H9 (cell line): ENCODE results near the gene C17orf114.

Experiments
- DNase-seq: peaks from one replicate; pipeline ENCODE4 v3.0.0-alpha.2; 2017
- H2AFZ ChIP-seq: one replicate; pipeline ENCODE4 v1.6.1; 2013; ENCODE audit warnings: mild to moderate bottlenecking, low read length, control low read depth, moderate library complexity
- H2AK5ac ChIP-seq: 2 replicates; pipeline ENCODE4 v1.6.1; 2013; ENCODE audit warnings: low read length, control low read depth, mixed read lengths; ENCODE audit not compliant: insufficient read length
- H2BK120ac ChIP-seq: one replicate; pipeline ENCODE4 v1.6.1; 2013; ENCODE audit warnings: low read depth, mild to moderate bottlenecking, low read length, control low read depth, inconsistent platforms; ENCODE audit not compliant: poor library complexity, severe bottlenecking
- H2BK12ac ChIP-seq: 2 replicates; pipeline ENCODE4 v1.6.1; 2013; ENCODE audit warnings: low read length, control low read depth, mixed read lengths, low read depth; ENCODE audit not compliant: insufficient read length
- H2BK15ac ChIP-seq: 2 replicates; pipeline ENCODE4 v1.6.1; 2013; ENCODE audit warnings: low read depth, low read length, control low read depth
- H2BK20ac ChIP-seq: one replicate; pipeline ENCODE4 v1.6.1; 2013; ENCODE audit warnings: low read depth, mild to moderate bottlenecking, low read length, control low read depth, inconsistent platforms; ENCODE audit not compliant: poor library complexity, severe bottlenecking
- H2BK5ac ChIP-seq: 2 replicates; pipeline ENCODE4 v1.6.1; 2013; ENCODE audit warnings: low read length, control low read depth, mixed read lengths; ENCODE audit not compliant: insufficient read length
- H3K14ac ChIP-seq: 2 replicates; pipeline ENCODE4 v1.6.1; 2013; ENCODE audit warnings: low read length, control low read depth; ENCODE audit not compliant: insufficient read depth
- H3K18ac ChIP-seq: 2 replicates; pipeline ENCODE4 v1.6.1; 2013; ENCODE audit warnings: low read depth, mild to moderate bottlenecking, mixed read lengths, low read length, control low read depth; ENCODE audit not compliant: insufficient read length
- H3K23ac ChIP-seq: 2 replicates; pipeline ENCODE4 v1.6.1; 2013; ENCODE audit warnings: low read length, control low read depth, mixed read lengths, low read depth; ENCODE audit not compliant: insufficient read length
- H3K23me2 ChIP-seq: 2 replicates; pipeline ENCODE4 v1.6.1; 2013; ENCODE audit warnings: low read depth, mild to moderate bottlenecking, mixed read lengths, low read length, control low read depth; ENCODE audit not compliant: insufficient read length, poor library complexity, severe bottlenecking
- H3K27ac ChIP-seq: 2 replicates; pipeline ENCODE4 v1.5.1; 2013; ENCODE audit warnings: low read length, control low read depth, mixed read lengths, low read depth; ENCODE audit not compliant: insufficient read length
- H3K27me3 ChIP-seq: 2 replicates; pipeline ENCODE4 v1.6.1; 2013; ENCODE audit warnings: low read length, control low read depth, inconsistent platforms; ENCODE audit not compliant: insufficient read depth
- H3K4ac ChIP-seq: 2 replicates; pipeline ENCODE4 v1.6.1; 2013; ENCODE audit warnings: low read depth, mild to moderate bottlenecking, control low read depth, inconsistent platforms, low read length, moderate library complexity
- H3K4me1 ChIP-seq: 2 replicates; pipeline ENCODE4 v1.6.1; 2013; ENCODE audit warnings: low read length, control low read depth, inconsistent platforms; ENCODE audit not compliant: insufficient read depth
- H3K4me2 ChIP-seq: 2 replicates; pipeline ENCODE4 v1.6.1; 2013; ENCODE audit warnings: low read length, control low read depth, mixed read lengths; ENCODE audit not compliant: insufficient read length, insufficient read depth
- H3K56ac ChIP-seq: 2 replicates; pipeline ENCODE4 v1.6.1; 2013; ENCODE audit warnings: low read depth, mild to moderate bottlenecking, mixed read lengths, low read length, control low read depth; ENCODE audit not compliant: insufficient read length
- H3K79me1 ChIP-seq: 2 replicates; pipeline ENCODE4 v1.6.1; 2013; ENCODE audit warnings: low read depth, mild to moderate bottlenecking, moderate library complexity, low read length, control low read depth, inconsistent platforms; ENCODE audit not compliant: insufficient read depth, poor library complexity, severe bottlenecking
- H3K79me2 ChIP-seq: 2 replicates; pipeline ENCODE4 v1.6.1; 2013; ENCODE audit warnings: low read length, control low read depth, inconsistent platforms; ENCODE audit not compliant: insufficient read depth
- H3K9ac ChIP-seq: 2 replicates; pipeline ENCODE4 v1.6.1; 2013; ENCODE audit warnings: low read length, control low read depth, mixed read lengths; ENCODE audit not compliant: insufficient read length; ENCODE audit errors: extremely low read depth
- H3K9me3 ChIP-seq: one replicate; pipeline ENCODE4 v1.6.1; 2013; ENCODE audit warnings: low read depth, low read length, inconsistent platforms; ENCODE audit not compliant: control insufficient read depth
- H3T11ph ChIP-seq: one replicate; pipeline ENCODE4 v1.6.1; 2013; ENCODE audit warnings: mild to moderate bottlenecking, low read length, control low read depth, inconsistent platforms
- H4K20me1 ChIP-seq: one replicate; pipeline ENCODE4 v1.6.1; 2013; ENCODE audit not compliant: control insufficient read depth, insufficient read length, insufficient read depth
- H4K5ac ChIP-seq: 2 replicates; pipeline ENCODE4 v1.6.1; 2013; ENCODE audit warnings: low read depth, mild to moderate bottlenecking, mixed read lengths, low read length, control low read depth; ENCODE audit not compliant: insufficient read length
- H4K8ac ChIP-seq: replicated peaks from 2 replicates; pipeline ENCODE4 v1.6.1; 2013; ENCODE audit warnings: low read length, control low read depth, mixed read lengths, low read depth; ENCODE audit not compliant: insufficient read length
- H4K91ac ChIP-seq: 2 replicates; pipeline ENCODE4 v1.6.1; 2013; ENCODE audit warnings: low read depth, mild to moderate bottlenecking, moderate library complexity, mixed read lengths, low read length, control low read depth; ENCODE audit not compliant: insufficient read length
- H3K27ac Mint-ChIP-seq, 3 experiments: 2 replicates in 2 of 3; 3 replicates in 1 of 3; pipeline ENCODE4 v1.8.0; 2020 to 2021; ENCODE audit warnings: mixed read lengths in 3 of 3, mild to moderate bottlenecking in 1 of 3, moderate library complexity in 1 of 3
- H3K27me3 Mint-ChIP-seq: 2 replicates; pipeline ENCODE4 v1.8.0; 2021; ENCODE audit warnings: low read depth, mild to moderate bottlenecking, moderate library complexity, mixed read lengths
- H3K36me3 Mint-ChIP-seq, 3 experiments: 2 replicates in 2 of 3; 3 replicates in 1 of 3; pipeline ENCODE4 v1.8.0; 2020 to 2021; ENCODE audit warnings: low read depth in 3 of 3, mixed read lengths in 3 of 3; ENCODE audit not compliant: insufficient read depth in 1 of 3
- H3K4me1 Mint-ChIP-seq, 2 experiments: 2 replicates each; pipeline ENCODE4 v1.8.0; 2020; ENCODE audit warnings: mixed read lengths in 2 of 2
- H3K4me3 Mint-ChIP-seq, 2 experiments: 2 replicates in 1 of 2; 3 replicates in 1 of 2; pipeline ENCODE4 v1.8.0; 2020 to 2021; ENCODE audit warnings: mild to moderate bottlenecking in 2 of 2, mixed read lengths in 2 of 2, moderate library complexity in 1 of 2
- H3K9me3 Mint-ChIP-seq, 2 experiments: 2 replicates in 1 of 2; 3 replicates in 1 of 2; pipeline ENCODE4 v1.8.0; 2020; ENCODE audit warnings: mild to moderate bottlenecking in 2 of 2, mixed read lengths in 2 of 2, moderate library complexity in 1 of 2
- CTCF ChIP-seq: fragments of 200-600 bp; sonication (generic); conservative IDR thresholded peaks from 3 replicates; pipeline ENCODE4 v1.8.0; 2021; ENCODE audit warnings: antibody characterized with exemption, mild to moderate bottlenecking
- WGBS: extraction: QIAGEN DNeasy Blood & Tissue Kit; methylation state at CpG from one replicate; pipeline ENCODE4 v1.1.7; 2013; ENCODE audit warnings: missing lambda C conversion rate, low lambda C conversion rate, mixed read lengths; ENCODE audit not compliant: insufficient read length; ENCODE audit errors: extremely low coverage; 5-methylcytosine and 5-hydroxymethylcytosine counted together

The C17orf114 gene

GRCh38 chr17:4800462-4801196 lies 1.5 kb downstream of the C17orf114 start:
- Histone ChIP-seq H3K14ac (no peak overlapping the region), H2AK5ac (no peak overlapping the region), H3K9me3 (no peaks in the 10 kb centered on the region), H3K4me2 (no peak overlapping the region), H3K56ac (no peak overlapping the region), H3K27me3 (no peaks in the 10 kb centered on the region), H4K5ac (no peak overlapping the region), H2BK12ac (no peak overlapping the region), H2BK15ac (no peak overlapping the region), H2AFZ (no peak overlapping the region), H3K23me2 (peaks cover 4% of the 10 kb centered on the region), H4K20me1 (no peaks in the 10 kb centered on the region), H3K9ac (no peak overlapping the region), H2BK120ac (no peak overlapping the region), H3K18ac (no peak overlapping the region), H3K4ac (no peak overlapping the region), H3K79me1 (no peaks in the 10 kb centered on the region), H3K27ac (no peak overlapping the region), H4K8ac (no peak overlapping the region), H4K91ac (no peak overlapping the region), H3K23ac (no peak overlapping the region), H3K79me2 (no peaks in the 10 kb centered on the region), H2BK5ac (no peak overlapping the region), H3T11ph (no peak overlapping the region), H2BK20ac (no peak overlapping the region), H3K4me1 (no peaks in the 10 kb centered on the region)
- H3K4me1 Mint-ChIP-seq, result peaks cover 2 to 12% of the 10 kb centered on the region in 2 experiments; a peak in 2 of 4 replicates
- peak overlapping the region in 1 of 2 experiments; percentile 15; a peak in 1 of 5 replicates for H3K4me3 Mint-ChIP-seq
- peak overlapping the region in 2 of 3 experiments; percentile 12 to 40; a peak in 3 of 7 replicates for H3K27ac Mint-ChIP-seq
- H3K9me3 Mint-ChIP-seq, result no peaks in the 10 kb centered on the region
- WGBS, result no CpG with 5 or more reads among the region's 10 CpGs
- no peak for DNase-seq
- H3K27me3 Mint-ChIP-seq, result no peaks in the 10 kb centered on the region
- peaks cover 16 to 25% (median 19%) of the 10 kb centered on the region in 3 experiments; a peak in 6 of 7 replicates for H3K36me3 Mint-ChIP-seq
- TF ChIP-seq CTCF, result no peak
